PC-3 (cell line): ENCODE measurements around the gene OBSL1.

Experiments used
- CTCF ChIP-seq: fragments of 300-600 bp; sonication (generic); conservative IDR thresholded peaks from 2 replicates; pipeline ENCODE4 v1.5.1; 2017; ENCODE audit warnings: antibody characterized with exemption, low read depth, mild to moderate bottlenecking, low read length
- EZH2 ChIP-seq: fragments of 300-600 bp; sonication (generic); IDR thresholded peaks from one replicate; pipeline ENCODE4 v1.6.1; 2017; ENCODE audit warnings: antibody characterized with exemption, mild to moderate bottlenecking, low read length; ENCODE audit not compliant: unreplicated experiment

- no peak for TF ChIP-seq CTCF
- TF ChIP-seq EZH2 = no peak
Measured at GRCh38 chr2:219556413-219556812, 14.9 kb downstream of the OBSL1 start.
